ENCODE data around the gene CDA.

Gene CDA

GRCh38 chr1:20555025-20555757 lies 33.7 kb upstream of the CDA start:
- no peak for DNase-seq (ENCODE audit: extremely low read depth, low read depth)
- TF ChIP-seq, protein P1, sequence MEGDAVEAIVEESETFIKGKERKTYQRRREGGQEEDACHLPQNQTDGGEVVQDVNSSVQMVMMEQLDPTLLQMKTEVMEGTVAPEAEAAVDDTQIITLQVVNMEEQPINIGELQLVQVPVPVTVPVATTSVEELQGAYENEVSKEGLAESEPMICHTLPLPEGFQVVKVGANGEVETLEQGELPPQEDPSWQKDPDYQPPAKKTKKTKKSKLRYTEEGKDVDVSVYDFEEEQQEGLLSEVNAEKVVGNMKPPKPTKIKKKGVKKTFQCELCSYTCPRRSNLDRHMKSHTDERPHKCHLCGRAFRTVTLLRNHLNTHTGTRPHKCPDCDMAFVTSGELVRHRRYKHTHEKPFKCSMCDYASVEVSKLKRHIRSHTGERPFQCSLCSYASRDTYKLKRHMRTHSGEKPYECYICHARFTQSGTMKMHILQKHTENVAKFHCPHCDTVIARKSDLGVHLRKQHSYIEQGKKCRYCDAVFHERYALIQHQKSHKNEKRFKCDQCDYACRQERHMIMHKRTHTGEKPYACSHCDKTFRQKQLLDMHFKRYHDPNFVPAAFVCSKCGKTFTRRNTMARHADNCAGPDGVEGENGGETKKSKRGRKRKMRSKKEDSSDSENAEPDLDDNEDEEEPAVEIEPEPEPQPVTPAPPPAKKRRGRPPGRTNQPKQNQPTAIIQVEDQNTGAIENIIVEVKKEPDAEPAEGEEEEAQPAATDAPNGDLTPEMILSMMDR (IDR thresholded peaks at IDR 0.05; ENCODE audit: low read depth, low read length, missing control alignments) = no peak

GRCh38 chr1:20555758-20556120 lies 33.2 kb upstream of the CDA start:
- no peak overlapping the region for H3K4me3 ChIP-seq (replicated peaks; ENCODE audit: low read depth, low read length)
- DNase-seq (ENCODE audit: extremely low read depth, low read depth) = no peak
- TF ChIP-seq, protein P1 (IDR thresholded peaks at IDR 0.05; ENCODE audit: low read depth, low read length, missing control alignments) = no peak

More at GRCh38 chr1:20555025-20555757, 33.7 kb upstream of the CDA start:
- no peak overlapping the region for H3K4me3 ChIP-seq (replicated peaks; ENCODE audit: low read depth, low read length)

GRCh38 chr1:20558191-20558590 lies 30.7 kb upstream of the CDA start:
- DNase-seq (ENCODE audit: extremely low read depth, low read depth) = no peak
- TF ChIP-seq, protein P1 (IDR thresholded peaks at IDR 0.05; ENCODE audit: low read depth, low read length, missing control alignments) = no peak
- H3K4me3 ChIP-seq (replicated peaks; ENCODE audit: low read depth, low read length) = no peak overlapping the region

- no peak for DNase-seq (ENCODE audit: extremely low read depth, low read depth)
- TF ChIP-seq, protein P1 (IDR thresholded peaks at IDR 0.05; ENCODE audit: low read depth, low read length, missing control alignments) = no peak
- no peak overlapping the region for H3K4me3 ChIP-seq (replicated peaks; ENCODE audit: low read depth, low read length)
Observed at GRCh38 chr1:20560966-20561365, 27.9 kb upstream of the CDA start.

DNA sequence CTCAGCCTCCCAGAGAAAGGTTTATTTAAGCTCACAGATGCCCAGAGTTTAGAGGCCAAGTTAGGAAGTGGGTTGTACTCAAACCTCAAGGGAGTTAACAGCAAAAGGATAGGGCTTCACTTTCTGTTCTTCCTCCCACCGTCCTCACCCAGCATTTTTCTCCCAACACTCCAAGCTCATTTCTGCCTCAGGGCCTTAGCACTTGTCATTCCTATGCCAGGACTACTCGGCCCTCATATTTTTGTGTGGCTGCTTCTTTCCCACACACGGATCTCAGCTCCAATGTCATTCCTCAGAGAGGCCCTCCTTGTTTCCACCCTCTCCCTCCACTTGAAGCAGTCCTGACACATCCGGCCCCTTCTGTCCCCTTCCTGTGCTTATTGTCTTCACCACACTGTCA lies 23.7 kb upstream of the CDA start:
- TF ChIP-seq, protein P1 (IDR thresholded peaks at IDR 0.05; ENCODE audit: low read depth, low read length, missing control alignments) = no peak
- DNase-seq (ENCODE audit: extremely low read depth, low read depth) = no peak
- no peak overlapping the region for H3K4me3 ChIP-seq (replicated peaks; ENCODE audit: low read depth, low read length)

DNA sequence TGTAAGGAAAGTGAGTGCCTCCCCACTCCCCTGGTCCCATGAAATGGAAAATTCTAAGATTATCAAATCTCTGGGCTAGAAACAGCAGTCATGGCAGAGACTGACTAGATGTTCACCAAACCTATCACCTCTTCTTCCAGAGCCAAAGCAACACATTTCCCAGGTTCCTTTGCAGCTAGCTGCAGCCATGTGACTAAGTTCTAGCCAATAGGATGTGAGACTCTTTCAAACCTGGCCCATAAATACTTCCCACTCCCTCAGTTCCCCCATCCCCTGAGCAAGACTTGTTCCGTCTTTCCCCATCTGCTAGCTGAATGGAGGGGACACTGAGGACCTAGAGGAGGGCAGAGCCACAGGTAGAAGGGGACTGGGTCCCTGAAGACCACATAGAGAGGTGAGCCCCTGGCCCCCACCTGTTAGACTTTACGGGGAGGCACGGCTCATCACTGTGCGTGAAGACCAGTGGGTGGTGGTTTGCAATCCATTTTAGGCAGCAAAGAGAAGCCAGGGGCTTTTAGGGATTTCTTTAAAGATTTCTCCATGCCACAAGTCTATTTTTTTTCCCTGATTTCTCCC lies 19.3 kb upstream of the CDA start:
- H3K4me3 ChIP-seq (replicated peaks; ENCODE audit: low read depth, low read length) = no peak overlapping the region
- TF ChIP-seq, protein P1 (IDR thresholded peaks at IDR 0.05; ENCODE audit: low read depth, low read length, missing control alignments) = no peak
- DNase-seq (ENCODE audit: extremely low read depth, low read depth) = no peak

Data from HFF-Myc (cell line).